ENCODE data around the gene ZNF70. TPM values are rescaled to one million over a fixed set of nuclear protein-coding genes. Genes with fewer than 3 reads are reported as not detected.

ZNF70 gene
- total and polyA plus RNA-seq, 2 of the 13 experiments (the other 11 are each of a cell fraction or from before 2014, with no cell fraction given): 0.62 to 3.6 TPM

- no peak for FAIRE-seq
- H2AFZ ChIP-seq (ENCODE audit: low read length): no peak overlapping the region
- H3K27me3 ChIP-seq (ENCODE audit: control insufficient read depth in 1 of 2, insufficient read depth in 2 of 2, low read length in 2 of 2): no peaks in the 10 kb centered on the region; a peak in 1 of 5 replicates
- H3K36me3 ChIP-seq (replicated peaks in 1 of 2; ENCODE audit: control insufficient read depth in 1 of 2, insufficient read depth in 2 of 2, low read length in 2 of 2): peaks cover 1 to 5% of the 10 kb centered on the region in 2 experiments; a peak in 3 of 5 replicates
- H3K4me1 ChIP-seq (ENCODE audit: insufficient read depth, low read length): no peaks in the 10 kb centered on the region
- DNase-seq (ENCODE audit: low spot score): no peak
- intact Hi-C loops (cut with micrococcal nuclease; ENCODE audit: unreplicated experiment) (no loop called here), in situ Hi-C loops (cut with HindIII; ENCODE audit: extremely low pct_ligation_motif_present, low pct_unique_long_range_greater_than_20kb) (no loop called here)
- no peaks in the 10 kb centered on the region for H3K79me2 ChIP-seq (ENCODE audit: insufficient read depth, low read length)
- no TSS peak for BruUV-seq (replicated peaks)
- no peaks in the 10 kb centered on the region for H4K20me1 ChIP-seq (ENCODE audit: insufficient read depth, low read length)
- ATAC-seq: no peak
- POLR2A ChIA-PET: no interaction called here
- no peak overlapping the region for H3K27ac ChIP-seq (ENCODE audit: extremely low read length, insufficient read depth, low read length)
- no peak overlapping the region for H3K4me3 ChIP-seq (replicated peaks in 1 of 3; ENCODE audit: insufficient read depth in 1 of 3, low read depth in 2 of 3, low read length in 3 of 3)
- H3K4me2 ChIP-seq (ENCODE audit: low read depth, low read length): no peak overlapping the region
- H3K9ac ChIP-seq (ENCODE audit: insufficient read depth, low read depth, low read length): no peak overlapping the region
- H3K9me3 ChIP-seq (ENCODE audit: low read length): no peaks in the 10 kb centered on the region
- CTCF ChIA-PET (ENCODE audit: low intra/inter-chr PET ratio, low total read pairs): no interaction called here
- TF ChIP-seq ZNF451 (CRISPR knock-in tag; IDR thresholded peaks at IDR 0.05) (no peak), ADNP (CRISPR knock-in tag; IDR thresholded peaks at IDR 0.05) (no peak), POLR2A (IDR thresholded peaks at IDR 0.05; ENCODE audit: insufficient read depth in 1 of 2, low read depth in 2 of 2, low read length in 2 of 2) (no peak), AKAP8 (CRISPR knock-in tag; IDR thresholded peaks at IDR 0.05) (no peak), ZMYM4 (CRISPR knock-in tag; IDR thresholded peaks at IDR 0.05) (no peak), ZBTB4 (CRISPR knock-in tag; IDR thresholded peaks at IDR 0.05; ENCODE audit: borderline replicate concordance) (no peak), EHMT2 (IDR thresholded peaks at IDR 0.05; ENCODE audit: borderline replicate concordance, low read depth, low read length) (no peak), ARHGAP35 (CRISPR knock-in tag; IDR thresholded peaks at IDR 0.05; ENCODE audit: borderline replicate concordance) (no peak), HCFC1 (IDR thresholded peaks at IDR 0.05; ENCODE audit: low read depth, low read length) (no peak), ZNF7 (CRISPR knock-in tag; IDR thresholded peaks at IDR 0.05) (no peak), ZNF510 (CRISPR knock-in tag; IDR thresholded peaks at IDR 0.05; ENCODE audit: low read depth) (no peak), BATF2 (CRISPR knock-in tag; IDR thresholded peaks at IDR 0.05) (no peak), NCOR1 (IDR thresholded peaks at IDR 0.05; ENCODE audit: borderline replicate concordance, low read length) (no peak), HOMEZ (CRISPR knock-in tag; IDR thresholded peaks at IDR 0.05; ENCODE audit: low read depth) (no peak), ZNF180 (CRISPR knock-in tag; IDR thresholded peaks at IDR 0.05; ENCODE audit: borderline replicate concordance, low read depth) (no peak), PHF20 (CRISPR knock-in tag; IDR thresholded peaks at IDR 0.05) (no peak)
Measured at GRCh38 chr22:23737696-23738095, 13.2 kb downstream of the ZNF70 start.
